Esophagus squamous epithelium (tissue), 4 donors: Measurements from ENCODE around the gene CTNNA2.

Experiments
- POLR2A ChIP-seq, 4 donors: fragments of 450-650 bp; IDR thresholded peaks; one replicate each; pipeline ENCODE4 v1.6.1; 2017; ENCODE audit warnings: antibody characterized with exemption in 4 of 4, mild to moderate bottlenecking in 4 of 4, moderate library complexity in 3 of 4
- TF ChIP-seq, protein P1 (sequence below), 6 experiments: fragments of 450-650 bp in 4 of 6; fragments of 200-600 bp in 2 of 6; sonication (generic) in 2 of 6; IDR thresholded peaks; one replicate each; pipeline ENCODE4 v1.5.1; 2016 to 2019; ENCODE audit warnings: antibody characterized with exemption in 6 of 6, mild to moderate bottlenecking in 4 of 6, moderate library complexity in 4 of 6

DNA sequence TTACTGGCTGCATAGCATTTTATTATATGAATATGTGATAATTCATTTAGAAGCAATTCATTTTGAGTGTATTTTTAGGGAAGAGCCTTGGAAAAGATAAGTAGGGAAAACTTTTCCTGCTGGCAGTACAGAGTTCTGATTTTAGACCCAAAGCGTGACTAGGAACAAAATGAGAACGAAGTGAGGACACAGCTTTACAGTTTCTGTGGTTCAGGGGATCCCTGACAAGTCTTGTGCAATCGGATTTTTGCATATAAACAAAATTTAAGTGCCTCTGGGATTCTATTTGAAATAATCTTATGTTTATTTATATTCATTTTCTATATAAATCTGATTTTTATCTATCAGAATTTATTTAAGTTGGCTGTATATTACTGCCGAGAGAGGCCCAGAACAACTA, 402.6 kb downstream of the CTNNA2 start:
- TF ChIP-seq, protein P1, sequence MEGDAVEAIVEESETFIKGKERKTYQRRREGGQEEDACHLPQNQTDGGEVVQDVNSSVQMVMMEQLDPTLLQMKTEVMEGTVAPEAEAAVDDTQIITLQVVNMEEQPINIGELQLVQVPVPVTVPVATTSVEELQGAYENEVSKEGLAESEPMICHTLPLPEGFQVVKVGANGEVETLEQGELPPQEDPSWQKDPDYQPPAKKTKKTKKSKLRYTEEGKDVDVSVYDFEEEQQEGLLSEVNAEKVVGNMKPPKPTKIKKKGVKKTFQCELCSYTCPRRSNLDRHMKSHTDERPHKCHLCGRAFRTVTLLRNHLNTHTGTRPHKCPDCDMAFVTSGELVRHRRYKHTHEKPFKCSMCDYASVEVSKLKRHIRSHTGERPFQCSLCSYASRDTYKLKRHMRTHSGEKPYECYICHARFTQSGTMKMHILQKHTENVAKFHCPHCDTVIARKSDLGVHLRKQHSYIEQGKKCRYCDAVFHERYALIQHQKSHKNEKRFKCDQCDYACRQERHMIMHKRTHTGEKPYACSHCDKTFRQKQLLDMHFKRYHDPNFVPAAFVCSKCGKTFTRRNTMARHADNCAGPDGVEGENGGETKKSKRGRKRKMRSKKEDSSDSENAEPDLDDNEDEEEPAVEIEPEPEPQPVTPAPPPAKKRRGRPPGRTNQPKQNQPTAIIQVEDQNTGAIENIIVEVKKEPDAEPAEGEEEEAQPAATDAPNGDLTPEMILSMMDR (IDR thresholded peaks at IDR 0.05): no peak
- TF ChIP-seq POLR2A (IDR thresholded peaks at IDR 0.05): no peak
